Liver (tissue), 9 donors: ENCODE results near the gene ZYG11B. TPM values are rescaled to one million over a fixed set of nuclear protein-coding genes. Genes with fewer than 3 reads are reported as not detected.

Experiments used
- DNase-seq: peaks from one replicate; pipeline ENCODE4 v3.0.0-alpha.2; 2017; ENCODE audit warnings: low spot score
- H3K27ac ChIP-seq, 2 donors: one replicate each; pipeline ENCODE4 v1.7.0; 2013; ENCODE audit warnings: inconsistent platforms in 2 of 2, low read length in 2 of 2, control low read depth in 1 of 2, low read depth in 1 of 2, mild to moderate bottlenecking in 1 of 2
- H3K27me3 ChIP-seq, 4 donors: one replicate each; pipeline versions ENCODE4 v1.6.1 to v1.7.0; 2013; ENCODE audit warnings: low read length in 3 of 4, inconsistent platforms in 1 of 4, mild to moderate bottlenecking in 1 of 4, moderate library complexity in 1 of 4; ENCODE audit not compliant: control insufficient read depth in 4 of 4, insufficient read depth in 4 of 4
- H3K36me3 ChIP-seq, 4 donors: one replicate each; pipeline versions ENCODE4 v1.6.1 to v1.7.0; 2013; ENCODE audit warnings: low read length in 3 of 4, mild to moderate bottlenecking in 3 of 4, low read depth in 1 of 4, moderate library complexity in 1 of 4; ENCODE audit not compliant: control insufficient read depth in 4 of 4, insufficient read depth in 3 of 4
- H3K4me1 ChIP-seq, 4 donors: one replicate each; pipeline versions ENCODE4 v1.6.1 to v1.7.0; 2013; ENCODE audit warnings: low read length in 3 of 4, mild to moderate bottlenecking in 3 of 4, moderate library complexity in 1 of 4; ENCODE audit not compliant: control insufficient read depth in 4 of 4, insufficient read depth in 4 of 4
- H3K4me3 ChIP-seq, 3 donors: one replicate each; pipeline versions ENCODE4 v1.6.1 to v1.7.0; 2013; ENCODE audit warnings: low read length in 3 of 3, control low read depth in 1 of 3, low read depth in 1 of 3, mild to moderate bottlenecking in 1 of 3
- H3K9ac ChIP-seq, 2 donors: one replicate each; pipeline ENCODE4 v1.7.0; 2013; ENCODE audit warnings: low read length in 2 of 2, mild to moderate bottlenecking in 2 of 2, moderate library complexity in 2 of 2, control low read depth in 1 of 2, low read depth in 1 of 2
- H3K9me3 ChIP-seq, 4 donors: one replicate each; pipeline versions ENCODE4 v1.6.1 to v1.7.0; 2013; ENCODE audit warnings: low read length in 3 of 4; ENCODE audit not compliant: control insufficient read depth in 4 of 4
- ATF3 ChIP-seq: IDR thresholded peaks from 2 replicates; pipeline ENCODE4 v1.6.1; 2016; ENCODE audit warnings: antibody characterized with exemption
- EGR1 ChIP-seq, 2 donors: IDR thresholded peaks; 2 replicates each; pipeline ENCODE4 v1.6.1; 2016 to 2018; ENCODE audit warnings: antibody characterized with exemption in 2 of 2, low read depth in 2 of 2
- FOXA1 ChIP-seq: IDR thresholded peaks from 2 replicates; pipeline ENCODE4 v1.6.1; 2016; ENCODE audit warnings: antibody characterized with exemption
- GABPA ChIP-seq, 2 donors: IDR thresholded peaks in 1 of 2; conservative IDR thresholded peaks in 1 of 2; 2 replicates each; pipeline ENCODE4 v1.6.1; 2016; ENCODE audit warnings: antibody characterized with exemption in 2 of 2, mild to moderate bottlenecking in 1 of 2, moderate library complexity in 1 of 2
- HNF4A ChIP-seq, 2 donors: conservative IDR thresholded peaks; 2 replicates each; pipeline ENCODE4 v1.6.1; 2016; ENCODE audit warnings: antibody characterized with exemption in 2 of 2, mild to moderate bottlenecking in 2 of 2
- HNF4G ChIP-seq: IDR thresholded peaks from 2 replicates; pipeline ENCODE4 v1.6.1; 2016; ENCODE audit warnings: antibody characterized with exemption
- JUND ChIP-seq, 2 donors: IDR thresholded peaks; 2 replicates each; pipeline ENCODE4 v1.6.1; 2016; ENCODE audit warnings: antibody characterized with exemption in 2 of 2
- MAX ChIP-seq: IDR thresholded peaks from 2 replicates; pipeline ENCODE4 v1.6.1; 2016; ENCODE audit warnings: antibody characterized with exemption
- NR2F2 ChIP-seq: IDR thresholded peaks from 2 replicates; pipeline ENCODE4 v1.6.1; 2016; ENCODE audit warnings: antibody characterized with exemption
- RAD21 ChIP-seq, 2 donors: IDR thresholded peaks; 2 replicates each; pipeline ENCODE4 v1.6.1; 2016; ENCODE audit warnings: antibody characterized with exemption in 2 of 2, mild to moderate bottlenecking in 2 of 2
- RXRA ChIP-seq, 2 donors: IDR thresholded peaks; 2 replicates each; pipeline ENCODE4 v1.6.1; 2017 to 2018; ENCODE audit warnings: antibody characterized with exemption in 2 of 2, mild to moderate bottlenecking in 1 of 2
- SP1 ChIP-seq: IDR thresholded peaks from 2 replicates; pipeline ENCODE4 v1.6.1; 2018; ENCODE audit warnings: antibody characterized with exemption, mild to moderate bottlenecking
- TAF1 ChIP-seq: conservative IDR thresholded peaks from 2 replicates; pipeline ENCODE4 v1.6.1; 2016; ENCODE audit warnings: antibody characterized with exemption, mild to moderate bottlenecking
- YY1 ChIP-seq: IDR thresholded peaks from 2 replicates; pipeline ENCODE4 v1.6.1; 2016; ENCODE audit warnings: antibody characterized with exemption, mild to moderate bottlenecking
- WGBS: extraction: QIAGEN DNeasy Blood & Tissue Kit; methylation state at CpG from one replicate; pipeline ENCODE4 v1.1.7; 2013; 5-methylcytosine and 5-hydroxymethylcytosine counted together
- polyA plus RNA-seq, 2 donors: library from polyadenylated mRNA; stranded (reverse) in 1 of 2; unstranded in 1 of 2; fragments of 200-250 nt in 1 of 2; fragments of >200 nt in 1 of 2; fragmentation: Nextera tagmentation in 1 of 2; extraction: Ambion mirVana in 1 of 2; gene quantifications; one replicate each; pipeline versions ENCODE4 v1.2.1 to v1.2.3, GENCODE V29; 2013 to 2015
- total RNA-seq, 2 donors: library from RNA; depleted of rRNA; stranded (reverse); fragments of >200 nt; gene quantifications; one replicate each; pipeline ENCODE4 v1.2.3, GENCODE V29; 2014
- TF ChIP-seq, protein P1 (sequence below): IDR thresholded peaks from 2 replicates; pipeline ENCODE4 v1.6.1; 2016; ENCODE audit warnings: antibody characterized with exemption
- TF ChIP-seq, protein P2 (sequence below): IDR thresholded peaks from 2 replicates; pipeline ENCODE4 v1.6.1; 2016; ENCODE audit warnings: antibody characterized with exemption, mild to moderate bottlenecking
- TF ChIP-seq, protein P3 (sequence below): fragments of 150-350 bp; IDR thresholded peaks from 2 replicates; pipeline ENCODE4 v1.5.1; 2017; ENCODE audit warnings: improper control_type of control experiment, low read depth, low read length; ENCODE audit not compliant: missing input control
- donor health status: healthy.
- donor health status: healthy.
- donor health status: healthy.
- donor health status: healthy.
- donor health status: healthy.

The ZYG11B gene
- total and polyA plus RNA-seq, 4 donors = 6.1 to 111 (median 15.5) TPM

DNA sequence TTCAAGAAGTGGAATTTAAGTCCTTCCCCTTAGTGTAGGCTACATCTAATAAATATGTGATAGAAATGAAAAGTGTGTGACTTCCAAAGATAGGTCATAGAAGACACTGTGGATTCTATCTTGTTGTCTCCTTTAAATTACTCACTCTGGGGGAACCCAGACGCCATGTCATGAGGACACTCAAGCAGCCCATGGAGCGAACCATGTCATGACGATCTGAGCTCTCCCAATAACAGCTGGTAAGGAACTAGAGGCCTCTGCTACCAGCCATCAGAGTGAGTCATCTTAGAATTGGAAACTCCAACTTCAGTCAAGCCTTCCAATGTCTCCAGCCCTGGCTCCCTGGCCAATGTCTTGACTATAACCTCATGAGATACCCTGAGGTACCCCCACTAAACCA lies 34.4 kb upstream of the ZYG11B start:
- DNase-seq = no peak
- peaks cover 3 to 25% (median 24%) of the 10 kb centered on the region in 4 donors for H3K36me3 ChIP-seq
- no peaks in the 10 kb centered on the region for H3K27me3 ChIP-seq
- 96% methylated on average over 3 of the region's 3 CpGs for WGBS
- H3K9me3 ChIP-seq = no peaks in the 10 kb centered on the region
- no peak overlapping the region for H3K4me3 ChIP-seq
- H3K9ac ChIP-seq = no peak overlapping the region
- TF ChIP-seq, protein P1, sequence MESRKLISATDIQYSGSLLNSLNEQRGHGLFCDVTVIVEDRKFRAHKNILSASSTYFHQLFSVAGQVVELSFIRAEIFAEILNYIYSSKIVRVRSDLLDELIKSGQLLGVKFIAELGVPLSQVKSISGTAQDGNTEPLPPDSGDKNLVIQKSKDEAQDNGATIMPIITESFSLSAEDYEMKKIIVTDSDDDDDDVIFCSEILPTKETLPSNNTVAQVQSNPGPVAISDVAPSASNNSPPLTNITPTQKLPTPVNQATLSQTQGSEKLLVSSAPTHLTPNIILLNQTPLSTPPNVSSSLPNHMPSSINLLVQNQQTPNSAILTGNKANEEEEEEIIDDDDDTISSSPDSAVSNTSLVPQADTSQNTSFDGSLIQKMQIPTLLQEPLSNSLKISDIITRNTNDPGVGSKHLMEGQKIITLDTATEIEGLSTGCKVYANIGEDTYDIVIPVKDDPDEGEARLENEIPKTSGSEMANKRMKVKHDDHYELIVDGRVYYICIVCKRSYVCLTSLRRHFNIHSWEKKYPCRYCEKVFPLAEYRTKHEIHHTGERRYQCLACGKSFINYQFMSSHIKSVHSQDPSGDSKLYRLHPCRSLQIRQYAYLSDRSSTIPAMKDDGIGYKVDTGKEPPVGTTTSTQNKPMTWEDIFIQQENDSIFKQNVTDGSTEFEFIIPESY = no peak
- TF ChIP-seq EGR1 (IDR thresholded peaks at IDR 0.05; ENCODE audit: low read depth in 2 of 2) (no peak), HNF4G (no peak), FOXA1 (no peak), JUND (IDR thresholded peaks at IDR 0.05) (no peak), RXRA (IDR thresholded peaks at IDR 0.05) (no peak), YY1 (no peak), GABPA (IDR thresholded peaks at IDR 0.05 in 1 of 2, conservative IDR thresholded peaks at IDR 0.05 in 1 of 2) (no peak), ATF3 (no peak), TAF1 (no peak), SP1 (no peak), RAD21 (IDR thresholded peaks at IDR 0.05) (no peak), HNF4A (conservative IDR thresholded peaks at IDR 0.05) (no peak), NR2F2 (no peak), MAX (no peak)
- TF ChIP-seq, protein P2, sequence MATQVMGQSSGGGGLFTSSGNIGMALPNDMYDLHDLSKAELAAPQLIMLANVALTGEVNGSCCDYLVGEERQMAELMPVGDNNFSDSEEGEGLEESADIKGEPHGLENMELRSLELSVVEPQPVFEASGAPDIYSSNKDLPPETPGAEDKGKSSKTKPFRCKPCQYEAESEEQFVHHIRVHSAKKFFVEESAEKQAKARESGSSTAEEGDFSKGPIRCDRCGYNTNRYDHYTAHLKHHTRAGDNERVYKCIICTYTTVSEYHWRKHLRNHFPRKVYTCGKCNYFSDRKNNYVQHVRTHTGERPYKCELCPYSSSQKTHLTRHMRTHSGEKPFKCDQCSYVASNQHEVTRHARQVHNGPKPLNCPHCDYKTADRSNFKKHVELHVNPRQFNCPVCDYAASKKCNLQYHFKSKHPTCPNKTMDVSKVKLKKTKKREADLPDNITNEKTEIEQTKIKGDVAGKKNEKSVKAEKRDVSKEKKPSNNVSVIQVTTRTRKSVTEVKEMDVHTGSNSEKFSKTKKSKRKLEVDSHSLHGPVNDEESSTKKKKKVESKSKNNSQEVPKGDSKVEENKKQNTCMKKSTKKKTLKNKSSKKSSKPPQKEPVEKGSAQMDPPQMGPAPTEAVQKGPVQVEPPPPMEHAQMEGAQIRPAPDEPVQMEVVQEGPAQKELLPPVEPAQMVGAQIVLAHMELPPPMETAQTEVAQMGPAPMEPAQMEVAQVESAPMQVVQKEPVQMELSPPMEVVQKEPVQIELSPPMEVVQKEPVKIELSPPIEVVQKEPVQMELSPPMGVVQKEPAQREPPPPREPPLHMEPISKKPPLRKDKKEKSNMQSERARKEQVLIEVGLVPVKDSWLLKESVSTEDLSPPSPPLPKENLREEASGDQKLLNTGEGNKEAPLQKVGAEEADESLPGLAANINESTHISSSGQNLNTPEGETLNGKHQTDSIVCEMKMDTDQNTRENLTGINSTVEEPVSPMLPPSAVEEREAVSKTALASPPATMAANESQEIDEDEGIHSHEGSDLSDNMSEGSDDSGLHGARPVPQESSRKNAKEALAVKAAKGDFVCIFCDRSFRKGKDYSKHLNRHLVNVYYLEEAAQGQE = no peak
- TF ChIP-seq, protein P3, sequence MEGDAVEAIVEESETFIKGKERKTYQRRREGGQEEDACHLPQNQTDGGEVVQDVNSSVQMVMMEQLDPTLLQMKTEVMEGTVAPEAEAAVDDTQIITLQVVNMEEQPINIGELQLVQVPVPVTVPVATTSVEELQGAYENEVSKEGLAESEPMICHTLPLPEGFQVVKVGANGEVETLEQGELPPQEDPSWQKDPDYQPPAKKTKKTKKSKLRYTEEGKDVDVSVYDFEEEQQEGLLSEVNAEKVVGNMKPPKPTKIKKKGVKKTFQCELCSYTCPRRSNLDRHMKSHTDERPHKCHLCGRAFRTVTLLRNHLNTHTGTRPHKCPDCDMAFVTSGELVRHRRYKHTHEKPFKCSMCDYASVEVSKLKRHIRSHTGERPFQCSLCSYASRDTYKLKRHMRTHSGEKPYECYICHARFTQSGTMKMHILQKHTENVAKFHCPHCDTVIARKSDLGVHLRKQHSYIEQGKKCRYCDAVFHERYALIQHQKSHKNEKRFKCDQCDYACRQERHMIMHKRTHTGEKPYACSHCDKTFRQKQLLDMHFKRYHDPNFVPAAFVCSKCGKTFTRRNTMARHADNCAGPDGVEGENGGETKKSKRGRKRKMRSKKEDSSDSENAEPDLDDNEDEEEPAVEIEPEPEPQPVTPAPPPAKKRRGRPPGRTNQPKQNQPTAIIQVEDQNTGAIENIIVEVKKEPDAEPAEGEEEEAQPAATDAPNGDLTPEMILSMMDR = no peak
- H3K27ac ChIP-seq = no peak overlapping the region
- peaks cover 0 to 8% (median 4%) of the 10 kb centered on the region in 4 donors for H3K4me1 ChIP-seq
